NCI-H146 (cell line): ENCODE results near the gene RER1.
A peak's percentile ranks its signal among the peaks of the same experiment; 100 is the strongest.

ENCODE experiments used
- DNase-seq: peaks from one replicate; lab custom pipeline; 2025; lab: John Stamatoyannopoulos, UW

RER1 gene

DNA sequence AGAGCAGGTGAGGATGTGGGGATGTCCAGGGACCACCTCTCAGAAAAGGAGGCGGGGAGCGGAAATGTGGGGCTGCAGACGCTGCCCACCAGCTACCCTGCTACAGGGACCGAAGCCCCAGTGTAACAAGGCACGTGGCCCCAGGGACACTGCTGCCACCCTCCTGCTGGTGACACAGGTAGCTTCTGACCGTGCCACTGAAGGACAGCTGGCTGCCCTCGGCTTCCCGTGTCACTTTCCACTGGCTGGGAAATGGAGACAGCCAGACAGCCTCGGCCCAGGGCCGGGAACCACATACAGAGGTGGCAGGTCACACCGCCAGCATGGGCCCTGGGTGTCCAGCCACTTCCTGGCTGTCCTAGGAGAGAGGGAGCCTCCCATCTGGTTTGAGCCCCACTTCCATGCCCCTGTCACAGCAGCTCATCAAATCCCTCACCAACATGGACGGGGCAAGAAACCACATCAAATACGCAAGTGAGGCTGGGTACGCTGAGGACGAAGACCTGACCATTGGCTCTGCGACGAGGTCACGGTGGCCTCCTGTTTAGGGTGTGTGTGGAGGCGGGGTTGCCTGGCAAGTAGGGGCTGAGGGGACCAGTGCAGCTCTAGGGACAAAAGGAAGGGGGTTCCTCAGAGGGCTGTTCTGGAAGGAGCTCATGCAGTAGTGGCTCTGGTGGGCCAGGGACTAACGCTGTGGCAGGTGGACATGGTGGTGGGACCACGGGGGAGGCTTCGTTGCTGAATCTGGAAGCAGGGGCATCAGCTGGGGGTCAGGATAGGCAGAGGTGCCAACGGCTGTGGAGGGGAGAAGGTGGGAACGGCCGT is 15.7 kb downstream of the RER1 start:
- no peak for DNase-seq

DNA sequence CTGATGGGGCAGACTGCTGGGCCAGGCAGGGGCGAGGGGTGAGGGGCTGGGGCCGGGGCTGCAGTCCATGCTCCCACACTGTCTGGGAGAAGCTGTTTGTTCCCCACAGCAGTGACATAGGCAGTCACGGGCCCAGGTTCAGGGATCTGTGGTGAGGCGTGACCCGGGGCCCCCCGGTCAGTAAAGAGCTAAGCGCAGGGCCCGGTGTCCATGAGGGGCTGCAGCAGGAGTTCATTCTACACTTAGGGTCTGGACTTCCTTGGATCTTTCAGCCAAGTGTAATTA is 16.3 kb downstream of the RER1 start:
- DNase-seq: no peak

DNA sequence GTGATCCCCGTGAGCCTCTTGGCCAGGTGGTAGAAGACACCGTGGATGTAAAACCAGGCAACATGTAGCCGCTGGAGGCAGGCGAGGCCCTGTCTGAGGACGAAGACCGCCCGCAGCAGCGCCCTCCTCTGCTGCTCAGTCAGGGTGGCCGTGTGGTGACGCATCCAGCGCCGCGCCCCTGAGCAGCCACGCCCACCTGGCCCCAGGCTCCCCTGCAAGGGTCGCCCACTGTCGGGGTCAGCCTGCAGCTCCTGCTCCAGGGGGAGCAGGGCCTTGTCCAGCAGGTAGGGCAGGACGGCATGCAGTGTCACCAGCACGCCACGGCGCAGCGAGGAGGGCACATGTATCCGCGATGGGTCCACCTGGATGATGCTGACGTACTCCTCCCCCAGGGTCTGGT is 16.8 kb downstream of the RER1 start:
- DNase-seq: no peak

DNA sequence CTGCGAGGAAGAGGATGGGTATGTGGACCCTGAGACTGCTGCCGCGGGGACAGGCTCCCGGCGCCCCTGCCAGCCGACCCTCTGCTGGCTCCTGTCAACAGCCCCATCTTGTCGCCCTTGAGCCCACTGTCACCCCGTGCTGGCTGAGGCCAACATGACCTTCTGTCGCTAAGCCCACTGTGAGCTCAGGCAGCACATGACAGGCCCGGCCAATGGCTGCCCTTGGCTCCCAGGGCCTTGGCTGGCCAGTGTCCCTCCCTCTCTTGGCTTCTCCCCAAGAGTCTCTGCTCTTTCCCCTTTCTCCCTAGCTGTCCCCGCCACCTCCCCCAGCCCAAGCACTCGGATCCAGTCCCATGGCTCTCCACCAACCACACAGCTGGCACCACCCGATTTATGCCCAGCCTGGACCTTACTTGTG is 17.2 kb downstream of the RER1 start:
- no peak for DNase-seq

DNA sequence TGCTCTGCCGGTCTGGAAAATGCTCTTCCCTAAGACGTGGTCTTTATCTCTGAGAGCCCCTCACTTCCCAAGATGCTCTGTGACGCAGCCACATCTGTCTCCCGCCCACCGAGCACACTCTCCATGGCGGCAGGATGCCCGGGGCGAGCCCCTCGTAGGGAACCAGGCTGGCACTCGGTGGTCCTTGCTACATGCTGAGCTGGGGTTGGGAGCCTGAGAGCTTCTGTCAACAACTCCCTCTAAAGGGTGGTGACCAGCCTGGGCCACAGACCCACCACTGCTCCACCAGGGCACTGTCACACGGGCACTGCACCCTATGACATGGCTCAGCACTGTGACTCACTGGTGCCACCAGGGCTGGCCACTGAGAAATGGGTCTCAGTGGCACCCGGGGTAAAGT is 18.1 kb downstream of the RER1 start:
- no peak for DNase-seq

- DNase-seq: peak; percentile 67
Measured at GRCh38 chr1:2411801-2412394, 20.3 kb downstream of the RER1 start.

GRCh38 chr1:2412395-2412772 is 20.7 kb downstream of the RER1 start, which contains the start of gene PEX10:
PEX10 (minus strand) TSS chr1:2412564; CDS start chr1:2412502, 62 bp downstream.
- DNase-seq: peak; percentile 92

GRCh38 chr1:2412773-2413494 is 21.3 kb downstream of the RER1 start:
- peak; percentile 65 for DNase-seq

DNA sequence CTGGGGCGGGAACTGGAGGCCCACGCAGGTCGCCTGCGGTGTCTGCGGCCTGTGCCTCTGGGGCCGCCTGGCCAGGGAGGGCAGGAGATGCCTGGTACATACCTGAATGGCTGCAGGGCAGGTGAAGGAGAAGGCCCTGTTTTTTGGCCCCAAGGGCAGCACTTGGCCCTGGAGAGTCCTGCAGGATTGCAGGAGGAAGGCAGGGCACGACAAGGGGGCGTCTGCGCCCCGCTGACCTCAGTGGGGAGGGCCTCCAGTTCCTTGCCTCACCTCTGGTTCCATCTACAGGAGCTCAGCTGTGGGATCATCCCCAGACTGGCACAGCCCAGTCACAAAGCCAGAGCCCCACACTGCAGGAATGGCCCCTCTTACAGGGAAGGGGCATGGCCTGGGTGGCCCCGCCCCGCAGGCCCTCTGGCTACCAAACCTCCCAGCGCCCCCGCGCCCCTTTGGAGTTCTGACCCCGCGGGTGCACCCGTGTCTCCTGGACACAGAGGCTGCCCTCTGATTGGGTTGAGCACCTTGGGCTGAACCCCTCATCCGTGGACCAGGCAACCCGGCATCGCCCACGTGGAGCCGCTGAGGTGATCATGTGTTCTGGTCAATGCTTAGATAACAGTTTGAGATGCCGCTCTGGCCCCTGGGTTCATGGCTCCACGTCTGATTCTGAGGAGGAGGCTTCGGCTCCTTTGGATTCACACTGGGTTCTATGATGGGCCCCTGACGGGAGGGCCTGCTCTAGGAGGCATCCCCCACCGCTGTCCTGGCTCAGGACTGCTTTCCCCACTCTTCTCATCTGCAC is 22.1 kb downstream of the RER1 start:
- DNase-seq: no peak

DNA sequence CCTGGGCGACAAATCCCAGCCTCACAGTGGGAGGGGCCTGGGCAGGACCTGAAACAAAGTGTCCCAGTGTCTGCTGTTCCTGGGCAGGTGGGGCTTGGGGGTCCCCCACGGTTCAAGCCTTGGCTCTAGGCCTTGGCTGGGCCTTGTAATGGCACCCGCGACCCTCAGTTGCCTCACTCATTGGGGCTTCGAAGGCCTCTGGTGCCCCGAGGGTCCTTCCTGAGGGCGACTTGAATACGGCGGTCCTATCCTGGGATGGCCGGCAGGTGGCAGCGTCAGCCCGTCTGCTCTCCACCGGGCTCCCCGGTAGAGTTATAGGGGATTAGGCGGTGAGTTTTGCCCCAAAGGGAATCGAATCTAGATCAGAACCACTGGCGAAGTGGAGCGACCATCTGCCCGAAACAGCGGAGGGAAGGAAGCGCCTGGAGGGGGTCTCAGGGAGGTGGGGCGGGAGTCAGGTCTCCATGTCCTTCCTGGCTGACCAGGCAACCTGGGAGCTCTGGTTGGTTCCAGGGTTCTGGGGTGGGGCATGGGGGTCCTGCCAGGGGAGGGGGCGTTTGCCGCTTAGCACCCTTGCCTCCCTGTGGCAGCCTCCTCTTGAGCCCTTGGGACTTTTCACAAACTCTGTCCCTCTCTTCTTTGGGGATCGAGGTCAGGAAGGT is 22.8 kb downstream of the RER1 start:
- peak; percentile 52 for DNase-seq

- no peak for DNase-seq
Measured at GRCh38 chr1:2415337-2415736, 23.7 kb downstream of the RER1 start.

DNA sequence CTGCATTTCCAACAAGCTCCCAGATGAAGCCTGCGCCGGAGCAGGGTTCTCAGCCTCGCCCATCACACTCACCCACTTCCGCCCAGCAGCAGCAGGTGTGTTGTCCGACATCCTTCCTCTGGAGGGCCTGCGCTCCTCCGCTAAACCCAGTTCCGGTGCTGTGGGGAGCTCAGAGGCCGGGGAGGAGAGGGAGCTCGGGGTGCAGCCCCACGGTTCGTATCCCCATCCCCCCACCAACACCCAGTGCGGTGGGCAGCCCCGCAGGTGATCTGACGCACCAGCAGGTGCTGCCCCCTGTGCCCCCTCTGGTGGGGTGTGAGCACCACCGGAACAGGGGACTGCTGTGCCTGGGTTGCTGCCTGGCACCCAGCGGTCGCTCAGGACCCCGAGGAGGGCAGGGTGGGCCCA is 24.2 kb downstream of the RER1 start:
- DNase-seq: peak; percentile 61

DNA sequence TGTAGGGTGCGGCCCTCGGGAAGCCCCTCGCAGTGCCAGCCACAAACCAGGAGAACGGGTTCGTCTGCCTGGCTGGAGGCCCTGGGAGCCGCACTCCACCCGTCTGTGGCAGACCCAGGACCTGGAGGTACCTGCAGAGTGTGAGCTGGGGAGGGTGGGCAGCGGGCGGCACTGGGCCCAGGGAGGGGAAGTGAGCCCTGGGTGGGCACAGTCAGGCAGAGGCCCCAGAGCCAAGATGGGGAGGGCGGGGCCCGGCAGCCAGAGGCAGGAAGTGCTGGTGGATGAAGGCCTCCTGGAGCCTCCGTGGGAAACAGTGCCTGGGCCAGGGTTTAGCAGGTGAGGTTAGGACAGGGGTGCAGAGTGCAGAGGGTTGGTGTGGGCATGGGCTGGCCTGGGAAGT is 24.8 kb downstream of the RER1 start:
- DNase-seq: peak; percentile 6

DNA sequence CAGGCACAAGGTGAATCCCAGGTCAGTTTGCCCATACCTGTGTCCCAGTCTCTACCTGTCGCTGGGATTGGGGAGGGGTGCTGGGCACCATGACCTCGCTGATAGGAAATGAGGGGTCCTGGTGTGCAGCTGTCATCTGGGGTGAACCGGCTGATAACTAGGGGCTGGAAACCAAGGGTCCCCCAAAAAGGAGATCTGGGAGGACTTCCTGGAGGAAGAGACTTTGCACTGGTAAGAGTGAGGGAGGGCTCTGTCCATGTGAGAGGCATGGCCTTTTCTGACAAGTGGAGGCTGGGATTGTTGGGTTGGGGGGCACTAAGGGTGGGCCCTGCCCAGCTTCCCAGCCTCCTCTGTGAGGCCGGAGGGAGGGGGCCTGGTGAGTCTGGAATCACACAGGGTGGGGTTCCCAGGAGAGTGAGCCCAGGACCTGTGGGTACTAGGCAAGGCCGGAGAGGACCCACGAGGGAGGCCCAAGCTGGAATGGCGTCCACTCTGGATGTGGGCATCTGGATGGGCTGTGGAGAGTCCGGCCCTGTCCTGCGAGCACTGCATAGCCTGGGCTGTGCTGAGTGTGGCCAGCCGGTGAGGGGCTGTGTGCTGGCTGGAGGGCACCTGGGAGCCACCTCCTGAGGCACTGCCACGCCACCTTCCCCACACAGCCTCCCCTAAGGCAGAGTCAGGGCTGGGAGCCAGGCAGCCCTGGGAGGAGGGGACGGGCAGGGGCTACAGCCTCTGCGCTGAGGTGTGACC is 25.6 kb downstream of the RER1 start:
- DNase-seq: no peak

- no peak for DNase-seq
Measured at GRCh38 chr1:2417833-2418225, 26.2 kb downstream of the RER1 start.

DNA sequence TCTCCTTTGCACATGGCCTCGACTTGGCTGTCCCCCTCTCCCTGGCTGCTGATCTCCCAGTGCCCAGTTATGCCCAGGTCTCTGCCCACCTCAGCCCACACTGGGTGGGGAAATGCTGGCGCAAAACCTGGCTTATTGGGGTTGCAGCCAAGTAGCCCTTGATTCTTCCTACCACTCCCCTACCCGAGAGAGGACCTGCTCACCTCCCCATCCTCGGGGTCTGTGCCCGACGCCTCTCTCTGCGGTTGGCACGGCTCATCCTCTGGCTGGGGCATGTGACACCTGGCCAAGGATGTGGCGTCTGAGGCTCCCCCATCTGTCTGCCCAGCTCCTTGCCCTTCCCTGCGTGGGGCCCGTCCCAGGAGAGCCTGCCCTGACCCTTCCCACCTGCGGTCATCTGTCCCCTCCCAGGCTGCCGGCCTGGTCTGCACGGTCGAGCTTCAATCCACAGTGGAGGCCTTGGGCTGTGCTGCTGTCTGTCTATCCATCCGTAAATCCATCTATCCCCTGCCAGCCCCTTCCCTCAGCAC is 27.2 kb downstream of the RER1 start:
- DNase-seq: no peak

DNA sequence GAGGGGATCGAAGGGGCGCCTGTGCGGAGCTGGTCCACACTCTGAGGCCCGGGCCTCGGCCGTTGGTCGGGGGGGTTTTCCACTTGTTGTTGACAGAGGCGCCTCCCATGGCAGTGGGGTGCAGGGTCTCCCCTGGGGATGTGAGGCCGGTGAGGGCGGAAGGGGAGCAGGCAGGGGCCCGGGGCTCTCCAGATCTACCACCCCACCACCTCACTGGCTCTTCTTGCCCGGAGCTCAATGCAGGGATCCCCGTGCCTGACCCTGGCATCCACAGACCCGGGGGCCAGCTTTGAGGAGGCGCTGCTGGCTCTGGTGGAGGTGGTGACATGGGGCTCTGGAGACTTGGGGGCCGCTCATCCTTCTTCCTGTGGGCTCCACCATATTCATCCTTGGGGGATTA is 27.8 kb downstream of the RER1 start:
- DNase-seq: no peak

- DNase-seq: no peak
Measured at GRCh38 chr1:2422523-2422922, 30.9 kb downstream of the RER1 start.

- no peak for DNase-seq
Measured at GRCh38 chr1:2425892-2426291, 34.3 kb downstream of the RER1 start.

GRCh38 chr1:2426540-2426939 is 34.9 kb downstream of the RER1 start:
- DNase-seq: no peak

DNA sequence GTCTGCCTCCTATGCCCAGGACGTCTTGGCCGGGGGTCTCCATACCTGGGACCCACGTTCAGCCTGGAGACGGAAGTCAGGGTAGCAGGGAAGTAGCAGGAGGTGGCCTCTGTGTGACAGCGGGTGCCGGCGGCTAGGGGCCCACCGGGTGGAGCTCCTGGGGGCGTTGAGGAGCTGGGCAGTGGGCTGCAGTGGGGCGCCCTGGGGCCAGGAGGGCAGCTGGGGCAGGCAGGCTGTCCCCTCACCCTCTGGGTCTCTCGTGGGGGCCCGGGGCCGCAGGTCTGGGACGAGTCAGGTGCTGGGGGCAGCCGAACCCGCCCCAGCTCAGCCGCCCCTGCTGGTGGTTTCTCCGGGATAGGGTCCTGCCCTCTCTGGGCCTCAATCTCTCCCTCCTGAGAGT is 35.4 kb downstream of the RER1 start:
- DNase-seq: no peak
